Left ventricle myocardium inferior (tissue), 1 donor: ENCODE results near the gene PLAC9. TPM values are rescaled to one million over a fixed set of nuclear protein-coding genes. Genes with fewer than 3 reads are reported as not detected.
A peak's percentile ranks its signal among the peaks of the same experiment; 100 is the strongest.
"Not testable (repeated sequence)": the region's sequence is repeated elsewhere in the genome, so short reads cannot be mapped to it uniquely, and the experiment has no call there.

Experiments used
- DNase-seq: peaks from one replicate; pipeline ENCODE4 v3.0.0-alpha.2; 2020
- H3K27ac ChIP-seq: fragments of 200-600 bp; replicated peaks from 2 replicates; pipeline ENCODE4 v1.8.0; 2021
- H3K27me3 ChIP-seq: fragments of 200-600 bp; 2 replicates; pipeline ENCODE4 v1.8.0; 2021; ENCODE audit warnings: low read depth
- H3K36me3 ChIP-seq: fragments of 200-600 bp; 2 replicates; pipeline ENCODE4 v1.8.0; 2021
- H3K4me1 ChIP-seq: fragments of 200-600 bp; 2 replicates; pipeline ENCODE4 v1.8.0; 2021
- H3K4me3 ChIP-seq: fragments of 200-600 bp; 2 replicates; pipeline ENCODE4 v1.8.0; 2021; ENCODE audit warnings: mild to moderate bottlenecking, moderate library complexity
- H3K9me3 ChIP-seq: fragments of 200-600 bp; replicated peaks from 2 replicates; pipeline ENCODE4 v1.8.0; 2021
- CTCF ChIP-seq: fragments of 200-600 bp; IDR thresholded peaks from 2 replicates; pipeline ENCODE4 v1.8.0; 2021; ENCODE audit warnings: antibody characterized with exemption, mild to moderate bottlenecking, borderline replicate concordance
- intact Hi-C: fragments of 100-400 bp; cut with micrococcal nuclease; formaldehyde crosslinking; loops from one replicate; pipeline ENCODE4 v1.11.0; 2022
- total RNA-seq: library from RNA; stranded (reverse); fragmentation: NEBNext Ultra II Directional; extraction: Animal tissue kit (Norgen Biotek cat#: 25700); gene quantifications from one replicate; pipeline ENCODE4 v1.2.1, GENCODE V29; 2021
- donor health status: DM: no; HTN: yes; CAD: no; lungs with severe emphysema.

Gene PLAC9
- total RNA-seq, 1 donor from 2014 or later = 34.3 TPM

- Histone ChIP-seq H3K4me1 (peaks cover 51% of the 10 kb centered on the region), H3K27me3 (peaks cover 14% of the 10 kb centered on the region), H3K27ac (no peak overlapping the region), H3K4me3 (no peak overlapping the region), H3K36me3 (no peaks in the 10 kb centered on the region), H3K9me3 (no peaks in the 10 kb centered on the region)
- TF ChIP-seq CTCF = no peak
- DNase-seq = no peak
- intact Hi-C loops = no loop called here
Measured at GRCh38 chr10:80141696-80142460, 9.3 kb downstream of the PLAC9 start.

GRCh38 chr10:80144067-80144695 is 11.7 kb downstream of the PLAC9 start:
- H3K4me3 ChIP-seq = peak overlapping the region; percentile 39
- no peak for DNase-seq
- H3K9me3 ChIP-seq = peaks cover 5% of the 10 kb centered on the region
- H3K27me3 ChIP-seq = no peaks in the 10 kb centered on the region
- H3K4me1 ChIP-seq = peaks cover 32% of the 10 kb centered on the region
- TF ChIP-seq CTCF = no peak
- intact Hi-C loops = no loop called here
- peak overlapping the region; percentile 48 for H3K27ac ChIP-seq
- H3K36me3 ChIP-seq = peaks cover 10% of the 10 kb centered on the region

- H3K36me3 ChIP-seq = peaks cover 15% of the 10 kb centered on the region
- no peak for TF ChIP-seq CTCF
- H3K27ac ChIP-seq = peak overlapping the region; percentile 48
- H3K4me1 ChIP-seq = peaks cover 32% of the 10 kb centered on the region
- no peak for DNase-seq
- intact Hi-C loops = no loop called here
- H3K9me3 ChIP-seq = peaks cover 11% of the 10 kb centered on the region
- peak overlapping the region; percentile 39 for H3K4me3 ChIP-seq
- H3K27me3 ChIP-seq = no peaks in the 10 kb centered on the region
Measured at GRCh38 chr10:80144696-80145131, 12.2 kb downstream of the PLAC9 start.

DNA sequence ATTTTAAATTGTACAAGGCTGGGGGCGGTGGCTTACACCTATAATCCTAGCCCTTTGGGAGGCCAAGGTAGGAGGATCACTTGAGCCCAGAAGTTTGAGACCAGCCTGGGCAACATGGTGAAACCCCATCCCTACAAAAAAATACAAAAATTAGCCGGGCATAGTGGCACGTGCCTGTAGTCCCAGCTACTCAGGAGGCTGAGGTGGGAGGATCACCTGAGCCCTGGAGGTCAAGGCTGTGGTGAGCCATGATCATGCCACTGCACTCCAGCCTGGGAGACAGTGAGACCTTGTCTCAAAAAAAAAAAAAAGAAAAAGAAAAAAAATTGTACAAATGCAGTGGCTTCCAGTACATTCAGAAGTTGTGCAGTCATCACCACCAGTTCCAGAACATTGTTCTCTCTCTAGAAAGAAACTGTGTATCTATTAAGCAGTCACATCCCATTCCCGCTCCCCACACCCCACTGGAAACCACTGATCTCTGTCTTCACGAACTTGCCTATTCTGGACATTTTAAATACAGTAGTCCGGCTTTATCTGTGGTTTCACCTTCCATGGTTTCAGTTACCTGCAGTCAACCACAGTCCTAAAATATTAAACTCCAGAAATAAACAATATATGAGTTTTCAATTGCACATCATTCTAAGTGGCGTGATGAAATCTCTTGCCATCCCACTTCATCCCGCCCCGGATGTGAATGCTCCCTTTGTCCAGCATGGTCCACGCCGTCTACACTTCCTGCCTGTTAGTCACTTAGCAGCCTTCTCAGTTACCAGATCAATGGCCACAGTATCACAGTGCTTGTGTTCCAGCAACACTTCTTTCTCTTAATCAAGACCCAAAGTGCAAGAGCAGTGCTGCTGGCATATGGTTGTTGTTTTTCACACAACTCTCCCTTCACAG is 13.1 kb downstream of the PLAC9 start:
- intact Hi-C loops = not testable (repeated sequence)

DNA sequence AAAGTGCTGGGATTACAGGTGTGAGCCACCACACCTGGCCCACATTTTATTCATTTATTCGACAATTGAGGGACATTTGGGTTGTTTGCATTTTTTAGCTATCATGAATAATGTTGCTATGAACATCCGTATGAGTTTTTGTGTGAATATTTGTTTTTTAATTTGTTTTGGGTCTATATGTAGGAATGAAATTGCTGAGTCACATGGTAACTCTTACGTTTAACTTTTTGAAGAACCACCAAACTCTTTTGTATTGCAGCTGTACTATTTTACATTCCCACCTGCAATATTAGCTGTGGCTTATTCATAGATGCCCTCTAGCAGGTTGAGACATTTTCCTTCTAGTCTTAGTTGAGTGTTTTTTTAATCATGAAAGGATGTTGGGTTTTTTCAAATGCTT is 14.4 kb downstream of the PLAC9 start:
- intact Hi-C loops = no loop called here

More for the DNA sequence above, 13.1 kb downstream of the PLAC9 start:
- Histone ChIP-seq H3K27ac (peak overlapping the region; percentile 50), H3K36me3 (peaks cover 25% of the 10 kb centered on the region), H3K4me1 (peaks cover 30% of the 10 kb centered on the region), H3K9me3 (peaks cover 17% of the 10 kb centered on the region)
- H3K4me3 ChIP-seq, H3K27me3 ChIP-seq, DNase-seq: not testable (repeated sequence)

More for the DNA sequence above, 14.4 kb downstream of the PLAC9 start:
- peaks cover 30% of the 10 kb centered on the region for H3K4me1 ChIP-seq
- no peak overlapping the region for H3K27ac ChIP-seq
- peaks cover 36% of the 10 kb centered on the region for H3K36me3 ChIP-seq
- DNase-seq = no peak
- TF ChIP-seq CTCF = no peak
- no peak overlapping the region for H3K4me3 ChIP-seq
- no peaks in the 10 kb centered on the region for H3K27me3 ChIP-seq
- peaks cover 17% of the 10 kb centered on the region for H3K9me3 ChIP-seq
